ENCODE results near the gene OR2AG2.
A peak's percentile ranks its signal among the peaks of the same experiment; 100 is the strongest.
"Not testable (repeated sequence)": the region's sequence is repeated elsewhere in the genome, so short reads cannot be mapped to it uniquely, and the experiment has no call there.

OR2AG2 gene, protein sequence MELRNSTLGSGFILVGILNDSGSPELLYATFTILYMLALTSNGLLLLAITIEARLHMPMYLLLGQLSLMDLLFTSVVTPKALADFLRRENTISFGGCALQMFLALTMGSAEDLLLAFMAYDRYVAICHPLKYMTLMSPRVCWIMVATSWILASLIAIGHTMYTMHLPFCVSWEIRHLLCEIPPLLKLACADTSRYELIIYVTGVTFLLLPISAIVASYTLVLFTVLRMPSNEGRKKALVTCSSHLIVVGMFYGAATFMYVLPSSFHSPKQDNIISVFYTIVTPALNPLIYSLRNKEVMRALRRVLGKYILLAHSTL

DNA sequence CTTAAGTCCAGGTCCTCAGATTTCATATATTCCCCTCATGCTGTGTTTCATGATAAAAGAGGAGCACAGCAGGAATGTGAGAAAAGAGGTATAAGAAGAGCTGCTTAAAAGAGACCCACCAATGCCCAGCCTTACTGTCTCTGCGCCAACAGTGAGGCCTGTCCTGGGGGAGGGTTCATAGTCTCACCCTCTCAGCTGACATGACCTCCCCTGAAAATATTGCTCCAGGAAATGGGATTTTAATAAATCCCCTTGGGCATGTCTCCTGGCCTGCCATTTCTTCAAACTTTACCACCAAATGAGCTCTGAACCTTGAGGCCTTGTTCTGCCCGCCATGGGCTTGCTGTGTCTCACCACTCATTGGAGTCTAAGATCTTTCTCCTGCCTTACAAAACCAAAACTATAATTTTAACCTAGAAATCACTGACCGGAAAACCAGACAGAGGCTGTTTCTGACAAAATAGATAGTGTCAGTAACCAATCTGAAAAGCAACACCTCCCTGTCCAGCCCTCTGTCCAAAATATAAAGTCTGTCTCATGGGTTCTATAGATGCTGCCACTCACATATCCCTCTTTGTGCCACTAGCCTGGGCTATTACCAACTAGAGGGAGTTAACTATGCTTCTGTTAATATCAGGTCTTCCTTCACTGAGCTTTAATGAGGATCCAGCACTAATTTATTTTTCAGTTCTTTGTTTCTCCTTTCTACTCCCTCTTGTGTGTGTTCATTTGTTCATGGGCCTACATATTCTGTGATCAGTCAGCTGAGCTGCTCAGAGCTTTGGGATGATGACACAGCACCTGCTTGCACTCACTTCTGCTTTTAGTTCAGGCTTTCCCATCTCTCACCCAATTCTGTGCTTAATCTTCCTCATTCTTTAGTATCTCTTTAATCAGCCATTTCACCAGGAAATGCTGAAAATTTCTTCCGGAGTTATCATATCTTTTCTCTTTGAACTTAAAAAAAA is at the start of gene OR2AG2:
Gene OR2AG2 (minus strand): TSS at position 51 of the 968 bp plus-strand sequence. CDS start 3,019 bp downstream, outside the sequence.
- Mint-ChIP-seq H3K27me3 (no peaks in the 10 kb centered on the region), H3K36me3 (ENCODE audit: low read depth) (no peaks in the 10 kb centered on the region), H3K4me3 (no peak within 1 kb of the TSS), H3K4me1 (peaks cover 3% of the 10 kb centered on the region), H3K27ac (peak within 1 kb of the TSS; percentile 3), H3K9me3 (no peaks in the 10 kb centered on the region)
- DNase-seq (no peak), ATAC-seq (no peak)

DNA sequence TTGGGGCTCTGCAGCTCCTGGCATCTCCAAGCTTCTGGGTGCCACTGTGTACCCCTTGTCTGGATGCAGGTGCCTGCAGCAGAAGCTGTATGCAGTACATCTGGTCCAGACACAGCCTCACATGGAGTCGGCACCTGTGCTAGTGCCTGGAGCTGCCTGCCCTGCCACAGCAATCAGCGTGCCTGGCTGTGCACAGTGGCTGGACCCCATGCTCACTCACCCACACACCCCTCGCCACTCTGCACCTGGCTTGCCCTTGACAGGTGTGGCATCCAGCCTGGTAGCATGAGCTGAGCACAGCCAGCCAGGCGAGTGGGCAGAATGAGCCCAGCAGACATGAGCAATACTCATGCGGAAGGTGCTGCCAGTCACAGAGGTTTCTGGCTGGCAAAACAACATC is 47.2 kb upstream of the OR2AG2 start:
- no peak for ATAC-seq
- no peaks in the 10 kb centered on the region for H3K36me3 Mint-ChIP-seq (ENCODE audit: low read depth)
- H3K4me3 Mint-ChIP-seq, result no peak overlapping the region
- no peak overlapping the region for H3K27ac Mint-ChIP-seq
- peaks cover 14% of the 10 kb centered on the region for H3K27me3 Mint-ChIP-seq
- no peak for DNase-seq
- H3K9me3 Mint-ChIP-seq, result peaks cover 5% of the 10 kb centered on the region
- no peaks in the 10 kb centered on the region for H3K4me1 Mint-ChIP-seq

DNA sequence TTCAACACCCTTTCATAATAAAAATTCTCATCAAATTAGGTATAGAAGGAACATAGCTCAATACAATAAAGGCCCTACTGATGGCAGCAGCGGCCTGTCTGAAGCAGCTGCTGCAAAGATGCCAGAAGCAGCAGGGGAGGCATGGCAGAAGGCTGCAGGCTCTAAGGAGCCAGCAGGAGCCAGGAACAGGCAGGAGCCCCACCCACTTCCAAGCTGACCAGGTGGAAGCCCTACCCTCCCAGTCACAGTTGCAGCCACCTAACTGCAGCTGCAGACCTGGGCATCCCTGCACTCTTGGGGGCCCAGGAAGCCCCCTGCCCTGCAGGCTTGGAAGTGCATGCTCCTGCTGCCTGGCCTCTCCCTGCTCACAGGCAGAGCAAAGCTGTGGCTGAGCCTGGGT is 45.9 kb upstream of the OR2AG2 start:
- ATAC-seq, result no peak
- no peak for DNase-seq
- Mint-ChIP-seq H3K9me3 (peaks cover 5% of the 10 kb centered on the region), H3K27ac (no peak overlapping the region), H3K4me1 (no peaks in the 10 kb centered on the region), H3K27me3 (peaks cover 17% of the 10 kb centered on the region), H3K4me3 (no peak overlapping the region), H3K36me3 (ENCODE audit: low read depth) (no peaks in the 10 kb centered on the region)

DNA sequence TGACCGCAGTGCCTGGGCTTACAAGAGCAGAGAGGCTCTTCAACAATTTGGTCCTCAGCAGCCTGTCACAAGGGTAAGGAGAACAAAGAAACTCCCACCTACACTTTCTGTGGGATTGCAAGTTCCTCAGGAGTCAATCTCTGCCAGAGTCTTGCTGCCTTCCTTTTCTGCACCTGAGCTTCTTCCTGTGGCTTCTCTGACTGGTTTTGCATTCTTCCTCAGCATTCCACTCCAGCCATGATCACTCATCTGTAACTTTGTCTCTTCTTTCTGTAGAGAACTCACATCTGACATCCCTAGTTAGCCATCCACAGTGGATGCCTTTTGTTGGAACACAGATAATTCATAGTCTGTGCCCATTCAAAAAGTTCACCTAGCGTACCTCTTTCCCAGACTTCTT is 41.9 kb upstream of the OR2AG2 start:
- no peaks in the 10 kb centered on the region for H3K36me3 Mint-ChIP-seq (ENCODE audit: low read depth)
- no peak overlapping the region for H3K27ac Mint-ChIP-seq
- peaks cover 33% of the 10 kb centered on the region for H3K27me3 Mint-ChIP-seq
- no peak overlapping the region for H3K4me3 Mint-ChIP-seq
- ATAC-seq (no peak), DNase-seq (no peak)
- H3K9me3 Mint-ChIP-seq, result no peaks in the 10 kb centered on the region
- H3K4me1 Mint-ChIP-seq, result no peaks in the 10 kb centered on the region

DNA sequence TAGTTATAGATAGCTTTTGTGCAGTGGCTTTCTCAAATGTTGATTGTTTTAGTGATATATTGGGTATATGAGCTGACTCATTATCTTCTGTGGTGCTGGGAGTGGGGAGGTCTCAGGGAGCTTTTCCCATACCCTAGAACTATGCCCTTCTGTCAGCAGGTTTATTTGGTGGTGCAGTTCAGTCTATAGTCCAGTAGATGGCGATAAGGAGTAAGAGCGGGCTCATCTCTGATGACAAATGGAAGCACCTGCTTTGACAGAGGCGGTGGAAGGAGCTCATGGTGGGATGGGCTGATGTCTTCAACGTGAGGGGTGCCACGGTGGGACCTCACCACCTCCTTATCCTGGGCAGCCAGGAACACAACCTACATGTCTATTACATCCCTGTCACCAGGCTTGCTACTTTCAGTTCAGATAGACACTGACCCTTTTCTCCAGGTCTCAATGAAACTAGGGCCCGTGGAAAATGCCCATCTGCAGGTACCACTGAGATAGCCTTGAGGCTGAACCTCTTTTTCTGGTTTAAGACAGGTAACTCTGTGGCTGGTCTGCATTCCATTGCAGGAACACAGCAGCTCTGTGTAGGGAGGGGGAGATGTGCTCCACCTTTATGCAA is 40.7 kb upstream of the OR2AG2 start:
- Mint-ChIP-seq H3K4me1 (no peaks in the 10 kb centered on the region), H3K27me3 (peaks cover 40% of the 10 kb centered on the region), H3K9me3 (no peaks in the 10 kb centered on the region), H3K36me3 (ENCODE audit: low read depth) (no peaks in the 10 kb centered on the region), H3K27ac (no peak overlapping the region), H3K4me3 (no peak overlapping the region)
- ATAC-seq, result peak; percentile 84
- peak; percentile 18 for DNase-seq

DNA sequence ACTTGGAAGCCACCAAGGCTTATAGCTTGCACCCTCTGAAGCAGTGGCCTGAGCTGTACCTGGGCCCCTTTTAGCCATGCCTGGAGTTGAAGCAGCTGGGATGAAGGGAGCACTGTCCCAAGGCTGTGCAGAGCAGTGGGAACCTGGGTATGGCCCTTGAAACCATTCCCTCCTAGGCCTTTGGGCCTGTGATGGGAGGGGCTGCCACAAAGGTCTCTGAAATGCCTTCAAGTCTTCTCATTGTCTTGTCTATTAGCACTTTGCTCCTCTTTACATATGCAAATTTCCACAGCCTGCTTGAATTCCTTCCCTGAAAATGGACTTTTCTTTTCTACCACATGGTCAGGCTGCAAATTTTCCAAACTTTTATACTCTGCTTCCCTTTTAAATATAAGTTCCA is 29.3 kb upstream of the OR2AG2 start:
- H3K9me3 Mint-ChIP-seq, result peaks cover 10% of the 10 kb centered on the region
- ATAC-seq, result not testable (repeated sequence)

DNA sequence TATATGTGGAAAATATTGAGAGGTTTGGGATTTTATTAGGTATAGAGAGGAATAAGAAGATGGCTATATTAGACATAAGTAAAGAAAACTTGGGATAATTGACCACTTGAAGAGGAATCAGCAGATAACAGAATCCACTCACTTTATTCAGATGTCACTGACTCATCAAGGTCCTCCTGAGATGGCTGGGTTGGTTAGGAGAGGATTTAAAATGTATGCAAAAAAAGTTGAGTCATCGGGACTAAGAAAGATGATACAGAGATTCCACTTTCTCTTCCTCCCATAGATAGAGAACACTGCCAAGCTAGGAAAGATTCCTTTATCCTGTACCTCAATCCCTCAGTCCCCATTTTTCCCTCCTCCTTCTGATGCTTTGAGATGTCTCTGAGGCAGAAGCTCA is 27.6 kb upstream of the OR2AG2 start, which contains the start of gene OR6A2:
Gene OR6A2 (minus strand): TSS at position 288 of the 400 bp plus-strand sequence. CDS start 3,981 bp downstream, outside the sequence.
- no peak for DNase-seq
- no peak within 1 kb of the TSS for H3K27ac Mint-ChIP-seq
- no peaks in the 10 kb centered on the region for H3K36me3 Mint-ChIP-seq (ENCODE audit: low read depth)

More for the DNA sequence above, 29.3 kb upstream of the OR2AG2 start:
- H3K27me3 Mint-ChIP-seq; DNase-seq; H3K36me3 Mint-ChIP-seq (ENCODE audit: low read depth); H3K4me3 Mint-ChIP-seq; H3K27ac Mint-ChIP-seq; H3K4me1 Mint-ChIP-seq: not testable (repeated sequence)

DNA sequence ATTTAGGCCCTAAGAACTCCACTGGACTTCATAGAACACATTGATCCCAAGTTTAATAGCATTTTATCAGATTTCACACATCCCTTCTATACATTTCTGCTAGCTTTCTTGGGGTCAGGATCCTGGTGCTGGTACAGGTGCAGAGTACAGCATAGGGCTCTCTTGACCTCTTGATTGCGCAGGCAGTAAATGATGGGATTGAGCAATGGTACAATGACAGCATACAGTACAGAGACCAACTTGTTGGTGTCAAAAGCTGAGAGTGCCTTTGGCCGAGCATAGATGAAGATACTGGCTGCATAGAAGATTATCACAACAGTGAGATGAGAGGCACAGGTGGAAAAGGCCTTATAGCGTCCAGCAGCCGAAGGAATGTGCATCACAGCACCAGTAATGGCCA is 22.9 kb upstream of the OR2AG2 start:
- Mint-ChIP-seq H3K36me3 (ENCODE audit: low read depth) (no peaks in the 10 kb centered on the region), H3K27ac (no peak overlapping the region), H3K4me1 (peaks cover 3% of the 10 kb centered on the region), H3K4me3 (no peak overlapping the region), H3K9me3 (no peaks in the 10 kb centered on the region), H3K27me3 (no peaks in the 10 kb centered on the region)
- DNase-seq (no peak), ATAC-seq (no peak)

More for the DNA sequence above, 27.6 kb upstream of the OR2AG2 start, which contains the start of gene OR6A2:
- Mint-ChIP-seq H3K27me3 (peaks cover 2% of the 10 kb centered on the region), H3K9me3 (peaks cover 10% of the 10 kb centered on the region), H3K4me3 (no peak within 1 kb of the TSS), H3K4me1 (peaks cover 4% of the 10 kb centered on the region)
- no peak for ATAC-seq

DNA sequence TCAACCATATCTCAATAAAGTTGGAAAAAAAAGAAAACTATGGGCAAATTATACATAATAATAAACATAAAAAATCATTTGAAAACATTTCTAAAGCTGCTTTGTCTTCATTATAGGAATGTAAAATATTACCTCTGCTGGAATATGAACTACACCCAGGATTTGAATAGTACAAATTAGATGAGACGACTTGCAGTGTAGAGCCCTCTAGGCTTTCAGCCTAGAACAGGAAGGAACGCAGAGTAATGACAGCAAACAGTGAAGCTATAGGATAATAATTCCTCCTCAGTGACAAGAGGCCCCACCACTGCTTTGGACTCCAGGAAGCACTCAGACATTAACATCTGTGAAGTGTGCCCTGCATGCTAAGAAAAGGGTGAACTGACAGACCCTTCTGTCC is 18.8 kb upstream of the OR2AG2 start:
- H3K4me3 Mint-ChIP-seq, result no peak overlapping the region
- no peak for ATAC-seq
- no peaks in the 10 kb centered on the region for H3K36me3 Mint-ChIP-seq (ENCODE audit: low read depth)
- no peak overlapping the region for H3K27ac Mint-ChIP-seq
- H3K9me3 Mint-ChIP-seq, result no peaks in the 10 kb centered on the region
- no peaks in the 10 kb centered on the region for H3K4me1 Mint-ChIP-seq
- H3K27me3 Mint-ChIP-seq, result peaks cover 9% of the 10 kb centered on the region
- DNase-seq, result no peak

DNA sequence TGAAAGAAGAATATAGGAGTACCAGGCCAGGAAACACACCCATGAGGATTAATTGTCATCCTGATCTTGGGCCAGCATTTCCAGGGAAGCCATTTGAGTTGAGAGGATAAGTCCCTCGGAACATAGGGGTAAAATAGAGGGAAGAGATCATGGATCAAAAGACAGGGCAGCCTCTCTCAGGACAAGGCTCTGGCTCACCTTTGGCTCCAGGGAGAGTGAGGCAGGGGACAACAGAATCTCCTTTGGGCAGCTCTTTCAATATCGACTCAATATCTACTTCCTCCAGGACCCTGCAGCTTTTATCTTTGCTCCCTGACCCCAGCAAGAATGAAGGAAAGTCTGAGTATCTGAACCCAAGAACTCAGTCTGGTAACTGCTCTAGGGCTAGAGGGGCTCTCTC is 10.9 kb upstream of the OR2AG2 start, which contains the start of gene OR2AG1:
Gene OR2AG1 (plus strand): TSS at position 301 of the 400 bp plus-strand sequence. CDS start 2,018 bp downstream, outside the sequence.
- Mint-ChIP-seq H3K4me3 (no peak within 1 kb of the TSS), H3K27me3 (peaks cover 11% of the 10 kb centered on the region), H3K9me3 (no peaks in the 10 kb centered on the region), H3K27ac (no peak within 1 kb of the TSS), H3K4me1 (no peaks in the 10 kb centered on the region), H3K36me3 (ENCODE audit: low read depth) (no peaks in the 10 kb centered on the region)
- ATAC-seq (no peak), DNase-seq (no peak)

DNA sequence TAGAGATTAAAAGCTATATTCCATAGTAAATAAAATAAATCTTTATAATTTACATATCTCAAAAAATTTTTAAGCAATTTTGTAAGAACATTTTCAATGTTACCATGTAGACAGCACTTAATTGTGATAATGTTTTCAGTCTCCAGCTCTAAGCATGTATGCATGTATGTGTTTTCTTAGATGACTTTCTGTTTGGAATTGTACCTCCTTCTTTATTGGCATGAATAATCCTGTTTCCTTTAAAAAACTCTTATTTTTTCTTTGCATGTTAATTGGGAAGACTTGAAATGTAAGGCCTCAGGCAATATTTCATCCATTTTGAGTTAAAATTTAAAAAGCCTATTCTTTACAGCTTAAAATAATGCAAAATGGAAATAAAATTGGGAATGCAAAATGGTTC is 9.1 kb upstream of the OR2AG2 start:
- no peaks in the 10 kb centered on the region for H3K4me1 Mint-ChIP-seq
- no peaks in the 10 kb centered on the region for H3K36me3 Mint-ChIP-seq (ENCODE audit: low read depth)
- no peak for ATAC-seq
- no peaks in the 10 kb centered on the region for H3K9me3 Mint-ChIP-seq
- H3K4me3 Mint-ChIP-seq, result no peak overlapping the region
- H3K27ac Mint-ChIP-seq, result no peak overlapping the region
- peaks cover 9% of the 10 kb centered on the region for H3K27me3 Mint-ChIP-seq
- DNase-seq, result no peak

DNA sequence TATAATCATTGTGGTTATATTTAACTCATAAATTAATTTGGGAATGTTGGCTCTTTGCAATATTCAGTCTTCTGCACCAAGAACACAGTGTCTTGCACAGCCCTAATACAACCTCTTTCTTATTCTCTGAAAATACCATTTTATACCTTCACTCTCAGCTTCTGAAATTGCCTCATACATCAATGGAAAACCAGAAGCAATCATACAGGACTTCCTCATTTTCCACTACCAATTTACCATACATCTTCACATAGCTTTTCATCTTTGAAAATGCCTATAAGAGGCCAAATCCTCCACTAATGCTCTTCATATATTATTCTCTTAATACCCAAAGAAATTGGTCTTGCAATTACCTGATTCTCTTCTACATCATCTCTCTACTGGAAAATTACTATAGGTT is 6.7 kb upstream of the OR2AG2 start:
- ATAC-seq, result no peak
- Mint-ChIP-seq H3K4me1 (no peaks in the 10 kb centered on the region), H3K27me3 (peaks cover 6% of the 10 kb centered on the region), H3K27ac (no peak overlapping the region), H3K4me3 (no peak overlapping the region), H3K9me3 (no peaks in the 10 kb centered on the region), H3K36me3 (ENCODE audit: low read depth) (no peaks in the 10 kb centered on the region)
- DNase-seq, result no peak

DNA sequence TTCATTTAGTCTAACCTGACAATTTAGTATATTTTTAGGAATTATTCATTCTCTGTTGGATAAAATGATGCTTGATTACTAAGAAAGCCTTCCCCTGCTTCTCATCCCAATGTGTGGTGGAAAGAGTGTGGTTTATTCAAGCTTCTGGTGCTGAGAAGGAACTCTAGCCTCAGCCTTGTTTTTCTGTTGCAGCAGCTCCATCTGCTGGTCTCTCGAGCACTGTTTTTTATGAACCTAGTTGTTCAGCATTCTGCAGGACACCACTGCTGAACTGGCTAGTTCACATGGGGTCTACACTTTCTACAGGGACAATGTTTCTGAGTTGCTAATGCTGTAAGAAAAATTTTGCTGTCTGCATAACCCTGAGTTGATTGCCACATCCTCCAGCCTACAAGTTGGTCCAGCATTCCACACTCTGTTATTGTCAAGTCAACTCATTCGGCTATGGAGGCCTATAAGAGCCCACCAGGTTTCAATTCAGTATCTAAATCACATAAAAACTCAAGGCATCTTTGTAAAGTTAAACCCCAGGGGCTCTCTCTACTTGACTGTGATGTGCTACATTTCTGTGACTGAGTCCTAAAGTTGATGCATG is 14.3 kb downstream of the OR2AG2 start:
- no peak overlapping the region for H3K4me3 Mint-ChIP-seq
- no peaks in the 10 kb centered on the region for H3K36me3 Mint-ChIP-seq (ENCODE audit: low read depth)
- no peaks in the 10 kb centered on the region for H3K9me3 Mint-ChIP-seq
- H3K27ac Mint-ChIP-seq, result no peak overlapping the region
- H3K27me3 Mint-ChIP-seq, result peaks cover 2% of the 10 kb centered on the region
- ATAC-seq (peak; percentile 80), DNase-seq (peak; percentile 49)
- H3K4me1 Mint-ChIP-seq, result peaks cover 3% of the 10 kb centered on the region

DNA sequence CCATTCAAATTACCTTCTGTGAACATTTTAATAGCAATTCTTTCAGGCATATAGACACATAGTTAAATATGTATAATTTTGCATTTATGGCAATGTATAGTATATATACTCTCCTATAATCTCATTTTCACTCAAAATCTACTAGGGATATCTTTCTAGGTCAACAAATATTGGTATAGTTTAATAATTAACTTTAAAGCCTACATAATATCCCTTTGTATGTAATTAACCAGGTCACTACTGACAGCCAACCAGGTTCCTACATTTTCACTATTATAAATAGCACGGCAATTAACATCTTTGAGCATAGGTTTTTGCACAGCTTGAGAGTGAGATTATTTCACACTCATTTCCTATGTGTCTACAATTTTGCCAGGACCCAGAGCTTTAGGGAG is 15.8 kb downstream of the OR2AG2 start:
- H3K9me3 Mint-ChIP-seq, result no peaks in the 10 kb centered on the region
- no peaks in the 10 kb centered on the region for H3K36me3 Mint-ChIP-seq (ENCODE audit: low read depth)
- ATAC-seq (no peak), DNase-seq (no peak)
- H3K27ac Mint-ChIP-seq, result no peak overlapping the region
- H3K4me3 Mint-ChIP-seq, result no peak overlapping the region
- peaks cover 3% of the 10 kb centered on the region for H3K4me1 Mint-ChIP-seq
- H3K27me3 Mint-ChIP-seq, result no peaks in the 10 kb centered on the region
